Chondrocyte (in vitro differentiated cells): ENCODE measurements around the gene DGCR6. TPM values are rescaled to one million over a fixed set of nuclear protein-coding genes. Genes with fewer than 3 reads are reported as not detected.
"Not testable (repeated sequence)": the region's sequence is repeated elsewhere in the genome, so short reads cannot be mapped to it uniquely, and the experiment has no call there.

Source experiments
- DNase-seq: peaks from one replicate; pipeline ENCODE4 v3.0.0; 2021; ENCODE audit warnings: mixed read lengths, low spot score
- H3K27ac Mint-ChIP-seq: one replicate; pipeline ENCODE4 v1.8.0; 2021; ENCODE audit warnings: mild to moderate bottlenecking, moderate library complexity, mixed read lengths; ENCODE audit not compliant: unreplicated experiment
- H3K27me3 Mint-ChIP-seq: 2 replicates; pipeline ENCODE4 v1.8.0; 2021; ENCODE audit warnings: low read depth, mixed read lengths
- H3K36me3 Mint-ChIP-seq: 2 replicates; pipeline ENCODE4 v1.8.0; 2021; ENCODE audit warnings: low read depth, mixed read lengths
- H3K4me1 Mint-ChIP-seq: 2 replicates; pipeline ENCODE4 v1.8.0; 2021; ENCODE audit warnings: low read depth, mild to moderate bottlenecking, mixed read lengths
- H3K4me3 Mint-ChIP-seq: one replicate; pipeline ENCODE4 v1.8.0; 2021; ENCODE audit warnings: mild to moderate bottlenecking, moderate library complexity, mixed read lengths; ENCODE audit not compliant: unreplicated experiment
- H3K9me3 Mint-ChIP-seq: 2 replicates; pipeline ENCODE4 v1.8.0; 2021; ENCODE audit warnings: low read depth, mixed read lengths
- total RNA-seq: library from RNA; stranded (reverse); gene quantifications from 3 replicates; pipeline ENCODE4 v1.2.1, GENCODE V29; 2021

DGCR6 gene
- total RNA-seq, 1 donor from 2014 or later = 5.4 TPM

DNA sequence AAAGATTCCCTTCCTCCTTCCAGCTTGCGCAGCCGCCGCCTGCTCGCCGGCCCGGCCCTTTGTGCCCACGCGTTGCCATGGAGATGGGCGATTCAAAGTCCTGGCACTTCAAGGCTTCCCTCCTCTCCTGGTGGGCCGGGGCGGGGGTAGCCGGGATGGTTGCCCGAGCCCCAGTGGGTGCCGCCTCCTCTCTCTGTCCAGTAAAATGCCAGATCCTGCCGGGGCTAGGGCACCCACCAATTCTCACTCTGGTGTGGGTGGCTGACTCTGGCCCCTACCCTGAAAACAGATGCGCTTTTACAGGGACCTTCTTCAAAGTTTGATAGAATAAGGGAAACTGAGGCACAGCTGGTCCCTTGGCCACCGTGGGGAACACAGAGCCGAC, 52.2 kb downstream of the DGCR6 start:
- not testable (repeated sequence) for DNase-seq, H3K27ac Mint-ChIP-seq, H3K4me3 Mint-ChIP-seq, H3K36me3 Mint-ChIP-seq, H3K27me3 Mint-ChIP-seq, H3K4me1 Mint-ChIP-seq, H3K9me3 Mint-ChIP-seq

GRCh38 chr22:18958738-18959137, 52.6 kb downstream of the DGCR6 start:
- not testable (repeated sequence) for H3K4me1 Mint-ChIP-seq, H3K9me3 Mint-ChIP-seq, H3K36me3 Mint-ChIP-seq, H3K27ac Mint-ChIP-seq, H3K27me3 Mint-ChIP-seq, H3K4me3 Mint-ChIP-seq
- DNase-seq = peak; percentile 66

DNA sequence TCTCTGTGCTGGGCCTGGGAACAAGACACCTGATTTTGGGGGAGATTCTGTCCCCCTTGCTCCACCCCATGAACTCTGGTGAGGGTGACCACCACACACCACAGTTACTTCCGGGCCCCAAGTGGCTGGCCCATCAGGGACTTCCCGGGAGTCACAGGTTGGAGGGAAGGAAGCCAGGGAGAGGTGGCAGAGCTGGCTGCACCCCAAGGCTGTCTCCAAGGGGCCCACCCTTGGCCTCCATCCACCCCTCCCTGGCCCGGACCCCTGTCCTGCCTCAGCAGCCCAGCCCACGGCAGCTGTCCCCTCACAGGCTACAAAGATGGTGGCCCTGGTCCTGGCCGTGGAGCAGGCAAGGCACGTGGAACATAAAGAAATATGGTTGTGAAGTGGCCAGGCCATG, 53.1 kb downstream of the DGCR6 start:
- DNase-seq = peak; percentile 46
- H3K4me1 Mint-ChIP-seq, H3K9me3 Mint-ChIP-seq, H3K27me3 Mint-ChIP-seq, H3K36me3 Mint-ChIP-seq, H3K27ac Mint-ChIP-seq, H3K4me3 Mint-ChIP-seq: not testable (repeated sequence)

GRCh38 chr22:18959741-18960140, 53.6 kb downstream of the DGCR6 start:
- not testable (repeated sequence) for H3K4me3 Mint-ChIP-seq, H3K9me3 Mint-ChIP-seq, H3K27ac Mint-ChIP-seq, H3K4me1 Mint-ChIP-seq, H3K36me3 Mint-ChIP-seq, H3K27me3 Mint-ChIP-seq
- peak; percentile 80 for DNase-seq

DNA sequence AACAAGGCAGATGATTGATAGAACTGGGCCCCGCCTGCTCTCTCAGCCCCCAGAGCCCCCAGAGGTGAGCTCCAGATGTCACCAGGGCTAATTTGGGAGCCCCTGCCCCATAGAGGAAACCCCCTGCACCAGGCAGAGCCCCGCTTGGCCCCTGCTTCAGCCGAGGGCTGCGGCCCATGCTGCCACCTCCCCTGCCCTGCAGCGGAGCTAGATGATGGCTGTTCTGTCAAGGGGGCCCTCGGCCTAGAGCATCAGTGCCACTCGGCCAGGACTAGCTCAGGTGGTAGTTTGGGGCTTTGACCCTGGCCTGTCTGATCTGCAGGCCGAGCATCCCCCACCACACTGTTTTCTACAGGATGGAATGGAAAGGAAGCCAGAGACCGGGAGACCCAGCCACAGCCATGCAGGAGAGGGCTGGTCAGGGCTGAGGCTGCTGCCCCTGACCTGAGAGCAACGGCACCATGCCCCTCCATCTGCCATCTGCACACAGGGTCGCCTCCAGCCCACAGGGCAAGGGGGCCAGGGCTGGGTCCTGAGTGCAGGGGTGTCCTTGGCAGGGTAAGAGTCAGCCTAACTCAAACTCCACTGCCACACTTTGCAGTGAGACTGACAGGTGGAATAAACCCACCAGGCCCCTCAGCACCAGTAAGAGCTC, 54.2 kb downstream of the DGCR6 start:
- not testable (repeated sequence) for H3K9me3 Mint-ChIP-seq, H3K27ac Mint-ChIP-seq, H3K36me3 Mint-ChIP-seq, H3K4me1 Mint-ChIP-seq, H3K27me3 Mint-ChIP-seq, H3K4me3 Mint-ChIP-seq
- peak; percentile 46 for DNase-seq

DNA sequence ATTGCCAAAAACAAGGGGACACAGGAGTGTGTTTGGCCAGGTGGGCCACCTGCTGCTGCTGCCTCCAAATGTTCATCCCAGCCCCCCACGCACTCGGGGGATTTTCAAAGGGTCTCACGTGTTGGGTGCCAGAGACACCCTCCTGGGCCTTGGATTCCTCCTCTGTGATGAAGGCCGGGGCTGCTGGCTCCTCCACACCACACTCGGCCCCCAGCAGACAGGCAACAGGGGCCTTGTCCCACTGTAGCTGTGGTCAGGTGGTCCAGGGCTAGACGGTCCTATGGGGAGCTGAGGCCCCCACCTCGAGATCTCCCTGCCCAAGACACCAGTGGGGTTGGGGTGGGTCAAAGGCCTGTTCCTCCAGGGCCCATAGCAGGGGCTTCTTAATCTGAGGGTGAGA, 55.1 kb downstream of the DGCR6 start:
- H3K9me3 Mint-ChIP-seq = not testable (repeated sequence)

More for the DNA sequence above, 55.1 kb downstream of the DGCR6 start:
- H3K4me1 Mint-ChIP-seq, H3K27me3 Mint-ChIP-seq, H3K27ac Mint-ChIP-seq, H3K4me3 Mint-ChIP-seq, H3K36me3 Mint-ChIP-seq: not testable (repeated sequence)
- peak; percentile 67 for DNase-seq

Other genes with a start within 250 kb of the DGCR6 start
- 3.5 to 5.9 TPM (median 5.6 TPM) in 3 replicates for gene PRODH, start 30.0 kb downstream of the DGCR6 start, total RNA-seq
- gene DGCR2, start 216.1 kb downstream of the DGCR6 start, total RNA-seq = 44.4 to 55.6 TPM (median 45.8 TPM) in 3 replicates
- not detected in 3 replicates for gene TSSK2, start 225.0 kb downstream of the DGCR6 start, total RNA-seq
- 17.8 to 18.3 TPM (median 18.3 TPM) in 3 replicates for gene ESS2, start 238.3 kb downstream of the DGCR6 start, total RNA-seq
- gene GSC2, start 244.0 kb downstream of the DGCR6 start, total RNA-seq = not detected in 3 replicates